ENCODE data around the gene DNAJB11. TPM values are rescaled to one million over a fixed set of nuclear protein-coding genes. Genes with fewer than 3 reads are reported as not detected.

Gene DNAJB11
- total RNA-seq, 1 experiment from 2014 or later, result 54.3 TPM

DNA sequence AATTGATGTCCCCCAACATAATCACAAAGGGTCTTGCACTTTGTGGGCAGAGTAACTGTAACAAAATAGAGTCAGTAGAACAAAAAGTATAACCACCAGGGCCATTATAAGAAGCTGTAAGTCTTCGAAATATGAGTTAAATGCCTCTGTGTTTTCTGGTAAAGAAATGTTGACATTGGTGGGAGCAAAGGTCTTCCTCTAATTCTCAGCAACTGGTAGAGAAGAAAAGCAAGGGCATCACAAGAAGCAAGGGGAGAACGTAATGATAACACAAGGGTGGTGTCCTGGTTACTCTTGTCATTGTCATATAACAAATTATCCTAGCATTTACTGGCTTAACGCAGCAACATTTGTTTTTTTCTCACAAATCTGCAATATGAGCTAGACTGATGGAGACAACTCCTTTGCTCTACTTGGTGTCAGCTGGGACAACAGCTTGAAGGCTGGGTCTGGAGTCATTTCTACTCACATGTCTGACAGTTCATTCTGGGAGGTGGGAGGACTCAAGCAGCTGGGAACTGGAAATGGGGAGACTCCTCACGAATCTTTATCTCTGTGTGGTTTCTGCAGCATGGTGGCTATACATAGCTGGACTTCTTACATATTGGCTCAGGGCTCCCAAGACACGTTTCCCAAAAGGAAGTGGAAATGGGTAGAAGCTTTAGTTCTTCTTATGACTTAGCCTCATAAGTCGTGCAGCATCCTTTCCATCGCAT, 20.2 kb downstream of the DNAJB11 start (continued):
- TF ChIP-seq, protein P1, sequence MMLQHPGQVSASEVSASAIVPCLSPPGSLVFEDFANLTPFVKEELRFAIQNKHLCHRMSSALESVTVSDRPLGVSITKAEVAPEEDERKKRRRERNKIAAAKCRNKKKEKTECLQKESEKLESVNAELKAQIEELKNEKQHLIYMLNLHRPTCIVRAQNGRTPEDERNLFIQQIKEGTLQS (IDR thresholded peaks at IDR 0.05), result no peak
- TF ChIP-seq EGR1 (IDR thresholded peaks at IDR 0.05; ENCODE audit: low read depth), result no peak
- no peak for TF ChIP-seq EZH2 (IDR thresholded peaks at IDR 0.05)
- TF ChIP-seq JUND (IDR thresholded peaks at IDR 0.05), result no peak
- no peak for TF ChIP-seq RAD21 (IDR thresholded peaks at IDR 0.05; ENCODE audit: low read depth)
- no peak for TF ChIP-seq TCF7L2 (IDR thresholded peaks at IDR 0.05; ENCODE audit: borderline replicate concordance, extremely low read depth, insufficient read depth, insufficient read length)
- TF ChIP-seq SIN3A (IDR thresholded peaks at IDR 0.05; ENCODE audit: low read depth), result no peak

DNA sequence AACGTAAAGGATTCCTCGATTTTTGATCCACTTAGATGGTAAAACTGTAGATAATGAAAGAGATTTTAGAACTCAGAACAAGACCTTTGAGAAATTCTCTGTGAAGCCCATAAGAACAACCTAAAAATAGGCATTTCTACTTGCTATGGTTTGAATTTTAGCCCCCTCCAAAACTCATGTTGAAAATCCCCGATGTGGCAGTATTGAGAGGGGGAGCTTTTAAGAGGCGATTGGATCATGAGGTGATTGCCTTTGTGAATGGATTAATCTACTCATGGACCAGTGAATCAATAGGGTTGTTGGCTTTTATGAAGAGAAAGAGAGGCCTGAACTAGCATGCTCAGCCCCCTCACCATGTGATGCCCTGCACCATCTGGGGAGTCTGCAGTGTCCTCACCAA, 22.2 kb downstream of the DNAJB11 start:
- Histone ChIP-seq H3K4me2 (ENCODE audit: low read length) (no peak overlapping the region), H3K4me3 (replicated peaks in 1 of 2; ENCODE audit: low read depth in 1 of 2, low read length in 2 of 2) (no peak overlapping the region), H3K27me3 (ENCODE audit: insufficient read depth, low read length) (no peaks in the 10 kb centered on the region), H3K9me2 (ENCODE audit: insufficient read depth) (no peaks in the 10 kb centered on the region), H3K4me1 (ENCODE audit: control insufficient read depth in 1 of 2, insufficient read depth in 2 of 2, low read length in 2 of 2) (peaks cover 16 to 24% of the 10 kb centered on the region in 2 experiments), H4K20me1 (ENCODE audit: insufficient read depth) (no peaks in the 10 kb centered on the region), H3K79me2 (ENCODE audit: insufficient read depth, low read length) (no peaks in the 10 kb centered on the region), H3K27ac (ENCODE audit: low read depth, low read length) (no peak overlapping the region), H3K9me3 (ENCODE audit: control insufficient read depth in 1 of 2, insufficient read depth in 1 of 2, low read depth in 1 of 2, low read length in 2 of 2) (no peaks in the 10 kb centered on the region), H3K9ac (ENCODE audit: low read length) (no peak overlapping the region), H3K36me3 (ENCODE audit: control insufficient read depth in 1 of 2, insufficient read depth in 2 of 2, low read length in 2 of 2) (no peaks in the 10 kb centered on the region), H2AFZ (ENCODE audit: low read depth, low read length, poor library complexity, severe bottlenecking) (no peak overlapping the region)
- ChIA-PET RAD21 (ENCODE audit: low non-redundant PET in 1 of 2, low total read pairs in 2 of 2, uncharacterized antibody in 2 of 2, unreplicated experiment in 2 of 2) (no interaction called here), POLR2A (no interaction called here), CTCF (no interaction called here)
- DNase-seq (ENCODE audit: low read depth, low spot score) (no peak), ATAC-seq (no peak)
- intact Hi-C loops (cut with micrococcal nuclease), result no loop called here
- BruUV-seq (replicated peaks), result no TSS peak
- TF ChIP-seq FOSL1 (IDR thresholded peaks at IDR 0.05; ENCODE audit: low read depth) (no peak), CEBPB (IDR thresholded peaks at IDR 0.05; ENCODE audit: low read depth) (no peak), TCF7L2 (IDR thresholded peaks at IDR 0.05; ENCODE audit: borderline replicate concordance, extremely low read depth, insufficient read depth, insufficient read length) (no peak), ZFX (IDR thresholded peaks at IDR 0.05) (no peak), SRF (IDR thresholded peaks at IDR 0.05; ENCODE audit: low read depth) (no peak), RAD21 (IDR thresholded peaks at IDR 0.05; ENCODE audit: low read depth) (no peak), ZNF274 (IDR thresholded peaks at IDR 0.05; ENCODE audit: low read depth, low read length) (no peak), YY1 (IDR thresholded peaks at IDR 0.05; ENCODE audit: extremely low read depth, insufficient replicate concordance, low read depth, low read length) (no peak)
- TF ChIP-seq, protein P2, sequence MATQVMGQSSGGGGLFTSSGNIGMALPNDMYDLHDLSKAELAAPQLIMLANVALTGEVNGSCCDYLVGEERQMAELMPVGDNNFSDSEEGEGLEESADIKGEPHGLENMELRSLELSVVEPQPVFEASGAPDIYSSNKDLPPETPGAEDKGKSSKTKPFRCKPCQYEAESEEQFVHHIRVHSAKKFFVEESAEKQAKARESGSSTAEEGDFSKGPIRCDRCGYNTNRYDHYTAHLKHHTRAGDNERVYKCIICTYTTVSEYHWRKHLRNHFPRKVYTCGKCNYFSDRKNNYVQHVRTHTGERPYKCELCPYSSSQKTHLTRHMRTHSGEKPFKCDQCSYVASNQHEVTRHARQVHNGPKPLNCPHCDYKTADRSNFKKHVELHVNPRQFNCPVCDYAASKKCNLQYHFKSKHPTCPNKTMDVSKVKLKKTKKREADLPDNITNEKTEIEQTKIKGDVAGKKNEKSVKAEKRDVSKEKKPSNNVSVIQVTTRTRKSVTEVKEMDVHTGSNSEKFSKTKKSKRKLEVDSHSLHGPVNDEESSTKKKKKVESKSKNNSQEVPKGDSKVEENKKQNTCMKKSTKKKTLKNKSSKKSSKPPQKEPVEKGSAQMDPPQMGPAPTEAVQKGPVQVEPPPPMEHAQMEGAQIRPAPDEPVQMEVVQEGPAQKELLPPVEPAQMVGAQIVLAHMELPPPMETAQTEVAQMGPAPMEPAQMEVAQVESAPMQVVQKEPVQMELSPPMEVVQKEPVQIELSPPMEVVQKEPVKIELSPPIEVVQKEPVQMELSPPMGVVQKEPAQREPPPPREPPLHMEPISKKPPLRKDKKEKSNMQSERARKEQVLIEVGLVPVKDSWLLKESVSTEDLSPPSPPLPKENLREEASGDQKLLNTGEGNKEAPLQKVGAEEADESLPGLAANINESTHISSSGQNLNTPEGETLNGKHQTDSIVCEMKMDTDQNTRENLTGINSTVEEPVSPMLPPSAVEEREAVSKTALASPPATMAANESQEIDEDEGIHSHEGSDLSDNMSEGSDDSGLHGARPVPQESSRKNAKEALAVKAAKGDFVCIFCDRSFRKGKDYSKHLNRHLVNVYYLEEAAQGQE (IDR thresholded peaks at IDR 0.05; ENCODE audit: low read depth), result no peak

All from HCT116 (cell line).